GM21367 (cell line): ENCODE measurements around the gene CCDC8.
"Not testable (repeated sequence)": the region's sequence is repeated elsewhere in the genome, so short reads cannot be mapped to it uniquely, and the experiment has no call there.

Experiments used
- ATAC-seq: cut with Tn5 transposase; IDR thresholded peaks from one replicate; pipeline ENCODE4 v1.9.1; 2021; ENCODE audit not compliant: unreplicated experiment

The CCDC8 gene

DNA sequence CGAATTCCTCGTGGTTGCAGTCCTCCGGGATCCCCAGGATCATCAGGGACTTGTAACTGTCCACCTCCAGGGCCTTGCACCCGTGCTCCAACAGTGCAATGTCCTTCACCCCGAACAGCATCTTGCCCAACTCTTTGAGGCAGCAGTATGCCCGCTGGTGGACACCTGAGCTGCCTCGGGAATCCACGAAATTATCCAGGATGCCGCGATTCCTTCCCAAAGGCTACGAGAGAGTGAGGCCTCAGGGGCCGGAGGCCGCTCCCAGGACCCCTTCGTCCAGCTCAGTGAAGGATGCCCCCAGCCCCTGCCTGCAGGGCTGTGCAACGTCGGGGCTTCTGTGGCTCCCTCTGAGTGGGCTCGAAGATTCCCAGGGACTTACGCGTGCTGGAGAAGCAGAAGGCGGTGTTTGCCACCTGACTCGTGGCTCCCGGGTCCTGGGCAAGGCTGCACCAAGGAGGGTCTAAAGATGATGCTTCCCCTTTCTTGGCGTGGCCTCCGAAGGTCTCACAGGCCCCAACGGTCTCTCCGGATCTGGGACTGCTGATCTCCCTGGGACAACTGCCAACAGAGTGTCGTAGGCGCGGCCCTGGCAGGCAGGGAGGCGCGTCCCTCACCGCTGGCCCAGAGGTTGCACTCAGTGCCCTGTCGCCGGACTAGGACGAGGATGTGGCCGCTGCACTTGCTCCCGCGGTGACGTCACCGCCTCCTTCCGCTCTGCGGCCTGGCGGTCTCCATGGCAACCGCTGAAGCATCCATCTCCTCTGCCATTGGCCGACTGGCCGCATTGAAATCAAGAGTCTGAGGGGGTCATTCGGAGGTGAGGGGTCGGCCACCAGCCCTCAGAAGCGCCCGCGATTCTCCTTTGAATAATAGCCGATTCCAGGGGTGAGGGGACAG lies 15.1 kb upstream of the CCDC8 start, which contains the start of gene PNMA8C:
PNMA8C (minus strand) TSS at position 698 of the 897 bp plus-strand sequence; CDS start at position 121, 577 bp downstream.
- ATAC-seq, result no peak

DNA sequence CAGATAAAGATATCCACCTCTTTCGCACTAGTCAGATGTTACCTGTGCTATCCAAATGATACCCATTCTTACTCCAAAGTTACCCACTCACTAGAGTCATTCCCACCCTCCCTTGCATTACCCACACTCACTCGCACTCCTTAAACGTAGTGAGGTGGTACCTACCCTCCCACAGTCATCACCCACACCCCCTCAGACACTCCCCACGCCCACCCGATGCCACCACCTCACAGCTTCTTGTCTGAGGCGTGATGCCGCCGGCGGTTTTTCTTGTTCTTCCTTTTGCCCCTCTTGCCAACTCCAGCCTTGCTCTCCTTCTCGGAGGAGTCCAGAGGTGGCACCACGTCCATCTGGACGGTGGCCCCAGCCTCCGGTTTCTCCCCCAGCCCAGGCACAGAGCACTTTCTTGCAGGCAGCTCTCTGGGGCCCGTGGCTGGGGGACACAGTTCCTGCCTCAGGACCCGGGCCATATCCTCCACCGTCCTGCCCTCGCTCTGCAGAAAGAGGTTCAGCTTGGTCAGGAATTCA lies 14.2 kb upstream of the CCDC8 start:
- ATAC-seq, result no peak

DNA sequence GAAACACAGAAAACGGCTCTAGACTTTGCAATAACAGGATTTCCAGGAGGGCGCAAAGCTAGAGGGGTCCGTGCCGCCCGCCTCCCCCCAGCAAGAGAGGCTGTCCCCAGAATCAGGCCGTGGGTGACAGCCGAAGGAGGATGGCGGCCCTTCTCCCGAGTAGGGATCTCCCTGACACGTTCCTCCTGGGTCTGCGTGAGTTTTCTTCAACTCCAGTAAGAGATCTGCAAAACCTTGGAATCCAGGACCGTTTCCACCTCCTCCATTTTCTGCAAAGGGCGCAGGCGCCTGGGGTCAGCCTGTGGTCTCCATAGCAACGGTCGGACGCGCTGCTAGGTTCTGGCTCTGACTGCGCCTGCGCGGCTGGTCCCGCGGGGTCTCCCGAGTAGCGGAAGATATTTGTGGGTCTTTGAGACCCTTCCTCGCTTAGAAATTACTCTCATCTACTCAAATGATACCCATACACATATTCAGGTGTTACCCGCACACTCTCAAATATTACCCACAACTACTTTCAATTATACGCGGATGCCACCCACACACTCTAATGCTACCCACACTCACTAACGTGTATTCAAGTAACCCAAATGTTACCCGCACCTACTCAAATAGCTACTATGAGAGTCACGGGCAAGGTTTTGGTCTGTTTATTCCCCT lies 13.3 kb upstream of the CCDC8 start:
- ATAC-seq, result no peak

DNA sequence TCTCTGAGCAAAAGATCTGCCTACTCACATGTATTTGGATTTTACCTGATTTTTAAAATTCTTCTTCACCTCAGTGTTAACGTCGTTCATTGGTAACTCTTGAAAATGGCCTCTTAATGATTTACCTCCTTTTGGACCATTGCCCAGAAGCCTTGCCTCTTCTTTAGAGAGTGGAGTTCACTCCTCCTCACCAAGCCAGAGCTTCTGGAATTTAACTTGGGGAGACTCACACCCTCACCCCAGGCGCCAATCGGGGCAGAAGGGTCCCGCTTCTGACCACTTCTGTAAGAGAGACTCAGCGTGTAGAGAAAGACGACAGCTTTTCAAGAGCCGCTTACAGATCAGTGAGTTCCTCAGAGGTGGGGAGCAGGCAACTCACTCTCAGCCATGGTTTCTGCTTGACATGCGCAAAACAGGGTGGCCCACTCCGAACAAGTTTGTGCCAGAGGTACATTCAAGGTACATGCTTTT lies 12.7 kb upstream of the CCDC8 start:
- ATAC-seq, result no peak

DNA sequence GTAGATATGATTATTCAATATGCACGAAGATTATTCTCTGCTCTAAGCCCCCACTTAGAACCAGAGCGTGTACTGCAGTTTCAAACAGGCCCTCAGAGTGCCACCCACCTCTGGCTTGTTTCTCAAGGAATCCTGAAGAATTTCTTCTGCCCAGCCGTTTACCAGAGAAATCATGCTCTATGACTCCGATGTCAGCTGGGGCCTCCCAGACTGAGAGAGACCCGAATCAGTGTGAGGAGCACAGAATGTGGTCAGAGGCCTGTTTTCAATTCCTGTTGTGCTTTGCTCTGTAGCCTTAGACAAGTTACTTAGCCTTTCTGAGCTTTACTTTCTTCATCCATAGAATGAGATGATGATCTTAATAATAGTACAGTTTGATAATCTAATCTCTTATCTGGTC lies 9.8 kb upstream of the CCDC8 start:
- no peak for ATAC-seq

DNA sequence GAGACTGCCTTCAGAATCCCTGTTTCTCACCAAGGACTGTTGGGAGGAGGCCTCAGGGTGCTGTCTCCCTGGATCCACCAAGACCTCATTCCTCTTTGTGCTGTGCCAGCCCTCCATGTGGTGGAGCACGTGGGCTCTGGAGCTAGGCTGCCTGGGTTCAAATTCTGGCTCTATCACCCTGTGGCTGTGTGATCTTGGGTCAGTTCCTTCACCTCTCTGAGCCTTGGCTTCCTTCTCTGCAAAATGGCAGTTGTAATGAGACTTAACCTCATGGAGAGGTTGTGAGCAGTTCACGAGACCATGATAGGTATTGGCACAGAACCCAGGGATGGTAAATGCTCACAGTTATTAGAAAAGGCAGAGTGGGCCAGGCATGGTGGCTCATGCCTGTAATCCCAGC lies 9.0 kb upstream of the CCDC8 start:
- no peak for ATAC-seq

DNA sequence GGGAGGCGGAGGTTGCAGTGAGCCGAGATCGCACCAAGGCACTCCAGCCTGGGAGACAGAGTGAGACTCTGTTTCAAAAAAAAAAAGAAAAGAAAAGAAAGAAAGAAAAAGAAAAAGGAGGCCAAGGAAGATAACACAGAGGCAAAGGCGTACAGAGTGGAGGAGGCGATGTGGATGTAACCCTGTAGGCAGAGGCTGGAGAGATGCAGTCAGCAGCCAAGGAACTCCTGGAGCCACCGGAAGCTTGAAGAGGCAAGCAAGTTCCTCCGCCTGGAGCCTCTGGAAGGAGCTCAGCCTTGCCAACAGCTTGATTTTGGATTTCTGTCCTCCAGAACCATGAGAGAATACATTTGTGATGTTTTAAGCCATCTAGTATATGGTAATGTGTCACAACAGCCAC lies 6.7 kb upstream of the CCDC8 start:
- no peak for ATAC-seq

DNA sequence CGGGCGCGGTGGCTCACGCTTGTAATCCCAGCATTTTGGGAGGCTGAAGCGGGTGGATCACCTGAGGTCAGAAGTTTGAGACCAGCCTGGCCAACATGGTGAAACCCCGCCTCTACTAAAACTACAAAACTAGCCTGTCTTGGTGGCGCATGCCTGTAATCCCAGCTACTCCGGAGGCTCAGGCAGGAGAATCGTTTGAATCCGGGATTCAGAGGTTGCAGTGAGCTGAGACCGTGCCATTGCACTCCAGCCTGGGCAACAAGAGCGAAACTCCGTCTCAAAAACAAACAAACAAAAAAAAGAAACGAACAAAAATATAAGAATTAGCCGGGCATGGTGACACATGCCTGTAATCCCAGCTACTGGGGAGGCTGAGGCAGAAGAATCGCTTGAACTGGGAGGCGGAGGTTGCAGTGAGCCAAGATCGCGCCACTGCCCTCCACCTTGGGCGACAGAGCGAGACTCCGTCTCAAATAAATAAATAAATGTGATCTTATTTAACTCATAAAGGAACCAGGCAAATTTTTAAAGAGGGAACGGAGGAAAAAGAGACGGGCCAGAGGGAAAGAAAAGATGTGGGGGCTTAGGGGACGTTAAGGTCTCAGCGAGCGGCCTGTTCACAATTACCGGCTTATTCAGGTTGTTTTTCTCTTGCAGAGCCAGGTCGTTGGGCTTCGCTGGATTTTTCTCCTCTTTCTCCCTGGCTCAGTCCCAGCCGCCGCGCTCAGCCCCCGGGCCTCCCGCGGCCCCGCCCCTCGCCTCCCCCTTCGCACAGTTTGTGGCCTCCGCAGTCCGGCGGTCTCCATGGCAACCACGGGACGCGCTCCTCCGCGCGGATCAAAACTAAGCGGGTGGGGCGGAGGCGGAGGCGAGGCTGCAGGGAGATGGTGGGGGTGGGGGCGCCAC lies 2.7 kb upstream of the CCDC8 start:
- not testable (repeated sequence) for ATAC-seq

DNA sequence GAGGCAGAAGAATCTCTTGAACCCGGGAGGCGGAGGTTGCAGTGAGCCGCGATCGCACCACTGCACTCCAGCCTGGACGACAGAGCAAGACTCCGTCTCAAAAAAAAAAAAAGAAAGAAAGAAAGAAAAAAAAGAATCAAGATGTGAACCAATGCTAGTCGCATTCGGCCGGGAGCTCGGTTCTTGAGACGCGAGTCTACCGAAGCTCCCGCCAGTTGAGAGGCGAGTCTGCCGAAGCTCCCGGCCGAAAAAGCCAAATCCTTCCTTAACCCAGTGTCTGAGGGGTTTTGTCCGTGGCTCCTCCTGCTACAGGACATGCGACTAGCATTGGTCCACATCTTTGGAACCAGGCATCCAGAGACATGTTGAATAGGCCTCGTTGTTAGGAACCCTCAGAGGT lies 1.5 kb upstream of the CCDC8 start:
- ATAC-seq, result not testable (repeated sequence)

DNA sequence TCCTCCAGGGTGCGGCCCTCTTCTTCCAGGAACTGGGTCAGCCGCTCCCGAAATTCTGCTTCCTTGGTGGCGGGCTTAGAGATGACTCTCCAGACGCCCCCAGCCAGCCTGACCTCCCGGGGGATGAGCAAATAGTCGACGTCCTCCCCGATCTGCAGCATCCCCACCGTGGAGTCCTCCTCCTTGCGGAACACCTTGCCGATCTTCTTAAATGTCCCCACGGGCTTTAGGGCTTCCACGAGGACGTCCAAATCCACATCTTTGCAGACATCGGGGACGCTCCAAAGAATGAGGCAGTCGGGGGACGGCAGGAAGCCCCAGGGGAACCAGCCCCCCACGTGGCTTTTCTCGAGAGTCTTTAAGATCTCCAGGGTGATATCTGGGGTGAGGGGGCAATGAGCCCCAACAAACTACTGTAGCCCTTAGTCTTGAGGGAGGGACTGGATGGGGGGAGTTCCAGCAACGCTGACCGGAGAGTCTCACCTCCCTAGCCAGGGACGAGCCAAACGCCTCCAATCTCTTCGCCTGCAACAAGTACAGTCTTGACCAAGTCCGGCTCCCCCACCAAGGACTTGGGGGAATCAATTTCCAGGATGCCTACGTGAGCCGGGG lies 608 bp downstream of the CCDC8 start:
- no peak for ATAC-seq

DNA sequence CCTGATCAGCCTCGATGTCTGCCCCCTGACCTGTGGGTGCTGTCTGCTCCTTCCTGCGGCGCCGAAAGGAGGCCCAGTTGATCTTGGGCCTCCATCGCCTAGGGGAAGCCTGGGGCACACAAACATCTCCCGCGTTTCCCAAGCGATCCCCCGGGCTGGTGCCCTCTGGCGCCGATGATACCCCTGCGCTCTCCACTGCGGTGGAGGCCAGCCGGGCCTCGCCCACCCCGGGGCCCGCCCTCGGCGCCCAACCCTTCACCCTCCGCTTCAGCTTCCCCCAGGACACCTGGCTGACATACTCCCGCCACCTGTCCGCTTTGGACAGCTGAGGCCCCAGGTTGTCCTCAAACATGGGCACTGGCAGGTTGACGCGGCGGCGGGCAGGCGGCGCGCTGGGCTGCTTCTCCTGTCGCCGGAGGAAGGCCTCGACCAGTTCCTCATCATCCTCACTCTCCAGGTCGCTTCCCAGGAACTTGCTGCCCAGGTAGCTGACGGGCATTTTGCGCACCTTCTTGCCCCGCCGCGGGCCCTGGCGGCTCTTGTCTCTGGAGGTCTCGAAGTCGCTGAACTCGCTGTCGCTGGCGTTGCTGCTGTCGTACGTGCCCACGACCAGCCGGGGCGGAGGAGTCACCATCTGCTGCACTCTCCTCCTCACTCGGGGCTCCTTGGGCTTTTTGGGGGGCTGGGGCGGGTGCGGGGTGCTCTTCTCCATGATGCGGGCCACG lies 1.3 kb downstream of the CCDC8 start:
- ATAC-seq, result no peak

DNA sequence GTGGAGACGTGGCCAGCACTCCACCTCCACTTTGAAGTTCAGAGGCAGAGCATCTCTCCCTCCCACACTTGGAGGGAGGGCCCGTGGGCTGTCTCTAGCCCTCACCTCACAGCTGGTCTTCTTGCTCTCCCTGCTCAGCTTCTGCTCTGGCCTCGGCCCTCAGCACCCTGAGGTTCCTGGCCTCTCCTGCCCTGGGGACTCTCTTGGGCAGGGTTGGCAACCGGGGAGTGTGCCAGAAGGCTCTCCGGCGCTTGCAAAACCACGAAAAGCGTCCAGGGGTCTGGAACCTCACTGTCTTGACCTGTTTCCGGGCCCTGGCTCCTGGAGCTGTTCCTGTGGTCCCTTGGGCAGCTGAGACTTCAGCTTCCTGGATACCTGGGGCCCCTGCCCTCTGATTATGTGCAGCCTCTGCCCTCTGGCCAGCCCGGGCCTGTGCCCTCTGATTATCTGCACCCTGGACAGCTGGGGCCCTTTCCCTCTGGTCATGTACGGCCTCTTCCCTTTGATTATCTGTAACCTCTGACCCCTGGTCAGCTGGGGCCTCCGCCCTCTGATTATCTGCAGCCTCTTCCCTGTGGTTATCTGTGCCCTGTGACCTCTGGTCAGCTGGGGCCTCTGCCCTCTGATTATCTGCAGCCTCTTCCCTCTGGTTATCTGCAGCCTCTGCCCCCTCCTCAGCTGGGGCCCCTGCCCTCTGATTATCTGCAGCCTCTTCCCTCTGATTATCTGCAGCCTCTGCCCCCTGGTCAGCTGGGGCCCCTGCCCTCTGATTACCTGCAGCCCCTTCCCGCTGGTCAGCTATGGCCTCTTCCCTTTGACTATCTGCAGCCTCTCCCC lies 2.1 kb downstream of the CCDC8 start:
- ATAC-seq, result no peak

DNA sequence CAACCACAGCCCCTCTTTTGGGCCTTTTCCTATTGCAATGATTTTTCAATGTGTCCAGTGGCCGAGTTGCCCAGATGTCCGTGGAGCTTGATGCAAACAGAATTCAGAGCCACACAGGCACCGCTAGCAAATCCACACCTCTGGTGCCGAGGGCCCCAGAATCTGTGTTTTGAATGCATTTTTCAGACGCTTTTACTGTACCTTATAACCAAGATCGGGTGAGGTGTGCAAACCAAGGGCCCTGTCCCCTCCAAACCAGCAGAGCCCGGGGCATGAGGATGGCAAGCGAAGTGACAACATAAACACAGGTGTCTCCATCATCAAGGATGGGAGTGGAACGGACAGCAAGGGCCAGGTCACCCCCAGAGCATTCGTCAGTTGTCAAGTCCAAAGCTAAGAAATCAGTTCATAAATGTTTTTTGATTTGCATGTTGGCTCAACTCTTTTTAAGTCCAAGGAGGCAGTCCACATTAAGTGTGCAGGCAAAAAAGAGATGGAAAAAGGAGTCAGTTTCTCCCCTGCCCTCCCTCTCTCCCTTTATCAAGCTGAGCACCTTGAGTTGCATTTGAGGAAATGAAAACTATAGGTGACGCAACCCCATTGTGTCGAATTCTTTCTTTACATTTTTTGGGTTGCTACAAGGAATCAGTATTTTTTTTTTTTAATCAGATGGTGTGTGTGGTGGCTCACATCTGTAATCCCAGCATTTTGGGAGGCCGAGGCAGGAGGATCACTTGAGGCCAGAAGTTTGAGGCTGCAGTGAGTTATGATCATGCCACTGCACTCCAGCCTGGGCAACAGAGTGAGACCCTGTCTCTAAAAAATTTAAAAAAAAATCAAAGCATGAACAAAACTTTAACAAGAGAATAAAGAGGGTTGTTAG lies 2.9 kb downstream of the CCDC8 start:
- no peak for ATAC-seq

DNA sequence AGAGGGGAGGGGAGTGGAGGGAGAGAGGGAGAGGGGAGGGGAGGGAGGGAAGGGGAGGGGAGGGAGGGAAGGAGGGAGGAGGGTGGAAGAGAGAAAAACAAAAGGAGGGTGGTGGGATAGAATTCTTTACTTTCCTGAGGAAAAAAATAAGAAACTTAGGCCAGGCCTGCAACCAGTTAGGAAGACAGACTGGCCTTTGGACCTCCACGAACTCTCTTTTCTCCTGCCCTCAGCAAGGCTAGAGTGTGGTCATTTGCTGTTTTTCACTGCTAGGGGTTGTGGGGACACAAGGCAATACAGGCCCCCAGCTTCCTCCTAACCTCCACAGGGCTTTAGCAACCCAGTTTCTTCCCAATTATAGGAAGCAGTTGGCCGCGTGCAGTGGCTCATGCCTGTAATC lies 4.2 kb downstream of the CCDC8 start:
- no peak for ATAC-seq

DNA sequence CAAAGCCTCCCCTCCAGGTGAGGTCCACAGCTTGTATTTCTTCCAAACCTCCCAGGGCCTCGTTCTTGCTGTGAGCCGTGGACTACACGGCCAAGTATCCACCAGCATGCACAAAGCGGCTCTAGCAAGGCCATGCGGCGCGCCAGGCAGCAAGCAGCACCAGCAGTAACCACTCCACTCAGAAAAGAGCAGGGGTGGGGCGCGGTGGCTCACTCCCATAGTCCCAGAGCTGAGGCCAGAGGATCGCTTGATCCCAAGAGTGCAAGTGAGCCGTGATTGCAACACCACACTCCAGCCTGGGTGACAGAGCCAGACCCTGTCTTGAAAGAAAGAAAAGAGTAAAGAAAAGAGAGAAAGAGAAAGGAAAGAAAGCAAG lies 4.7 kb downstream of the CCDC8 start:
- no peak for ATAC-seq

DNA sequence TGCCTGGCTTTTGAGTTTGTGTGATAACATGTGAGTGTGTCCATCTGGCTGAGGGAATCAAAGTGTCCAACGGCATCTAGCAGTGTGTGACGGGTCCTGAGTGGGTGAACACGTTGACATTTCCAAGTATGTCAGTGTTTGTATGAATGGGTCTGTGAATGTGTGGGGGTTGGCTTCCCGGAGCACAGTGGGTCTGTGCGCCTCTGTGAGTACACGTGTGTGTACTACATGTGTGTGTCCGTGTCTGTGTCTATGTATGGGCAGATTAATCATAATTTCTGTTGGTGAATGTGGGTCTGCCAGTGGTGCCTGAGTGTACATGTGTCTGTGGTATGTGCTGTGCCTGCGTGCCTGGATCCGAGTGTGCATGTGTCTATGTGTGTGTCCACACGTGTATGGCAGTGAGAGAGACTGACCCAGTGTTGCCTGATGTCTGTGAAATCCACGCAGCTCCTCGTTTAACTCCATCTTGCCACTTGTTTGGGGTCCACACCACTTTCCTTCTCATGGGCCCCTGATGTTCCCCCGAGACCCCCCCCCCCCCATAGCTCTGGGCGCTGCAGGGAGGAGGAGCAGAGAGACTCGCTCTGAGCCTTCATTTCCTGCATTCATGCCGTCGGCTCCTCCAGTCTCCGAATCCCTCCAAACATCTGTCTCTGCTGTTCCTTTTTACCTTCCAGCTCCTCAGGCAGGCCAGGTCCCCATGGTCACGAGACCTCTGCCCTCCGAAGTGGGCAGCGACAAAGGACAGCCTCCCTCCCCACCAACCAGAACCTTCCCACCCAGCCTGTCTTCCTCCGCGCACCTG lies 5.3 kb downstream of the CCDC8 start:
- no peak for ATAC-seq

DNA sequence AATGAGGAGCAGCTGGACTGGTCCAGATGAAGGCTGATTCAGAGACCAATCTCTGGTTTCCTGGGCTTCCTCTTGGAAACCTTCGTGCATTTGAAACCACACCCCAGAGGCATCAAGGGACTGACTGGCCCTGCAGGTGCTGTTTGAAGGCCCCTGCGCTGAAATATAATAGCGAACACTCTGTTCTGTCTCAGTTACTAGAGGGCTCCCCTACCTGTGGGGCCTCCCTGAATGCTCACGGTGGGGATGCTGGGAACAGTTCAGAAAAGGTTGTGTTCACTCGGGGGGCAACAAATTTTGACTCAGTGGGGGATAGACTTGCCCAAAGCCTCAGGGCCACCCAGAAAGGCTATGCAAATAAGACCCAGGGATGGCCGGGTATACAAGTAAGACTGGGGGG lies 6.4 kb downstream of the CCDC8 start:
- no peak for ATAC-seq
